ENCODE data around the gene SLC4A5.

SLC4A5 gene

DNA sequence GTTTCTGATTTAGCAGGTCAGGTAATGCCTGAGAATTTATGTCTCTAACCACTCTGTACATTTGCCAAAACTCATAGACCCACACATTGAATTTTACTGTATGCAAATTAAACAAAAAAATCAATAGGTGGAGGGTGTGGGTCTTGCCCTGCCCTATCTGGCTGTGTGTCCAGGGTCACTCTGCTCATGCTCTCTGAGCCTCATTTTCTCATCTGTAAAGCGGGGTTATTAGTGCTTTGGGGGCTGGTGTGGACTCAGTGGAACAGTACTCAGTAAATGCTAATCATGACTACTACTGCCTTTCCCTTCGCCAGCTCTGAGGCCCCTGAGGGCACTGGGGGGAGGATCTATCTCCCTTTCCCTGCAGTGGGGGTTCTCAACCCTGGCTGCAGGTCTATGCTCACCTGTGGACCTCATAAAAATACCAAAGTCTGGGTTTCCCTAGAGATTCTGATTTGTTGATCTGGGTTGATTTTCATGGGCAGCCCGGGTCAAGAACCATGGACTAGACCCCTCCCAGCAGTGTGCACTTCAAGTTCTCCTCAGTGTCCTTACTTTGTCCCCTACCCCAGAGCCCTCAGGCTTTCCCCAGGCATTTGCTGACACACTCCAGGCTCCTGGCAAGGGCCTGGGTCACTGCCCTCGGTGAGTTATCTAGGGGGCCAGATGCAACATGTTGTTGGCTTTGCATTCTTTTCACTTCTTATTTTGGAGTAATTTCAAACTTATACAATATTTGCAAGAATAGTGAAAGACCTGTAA lies 117.3 kb downstream of the SLC4A5 start:
- H3K4me3 ChIP-seq (replicated peaks; ENCODE audit: low read depth, low read length): no peak overlapping the region
- DNase-seq (ENCODE audit: extremely low read depth, low read depth): no peak
- TF ChIP-seq, protein P1, sequence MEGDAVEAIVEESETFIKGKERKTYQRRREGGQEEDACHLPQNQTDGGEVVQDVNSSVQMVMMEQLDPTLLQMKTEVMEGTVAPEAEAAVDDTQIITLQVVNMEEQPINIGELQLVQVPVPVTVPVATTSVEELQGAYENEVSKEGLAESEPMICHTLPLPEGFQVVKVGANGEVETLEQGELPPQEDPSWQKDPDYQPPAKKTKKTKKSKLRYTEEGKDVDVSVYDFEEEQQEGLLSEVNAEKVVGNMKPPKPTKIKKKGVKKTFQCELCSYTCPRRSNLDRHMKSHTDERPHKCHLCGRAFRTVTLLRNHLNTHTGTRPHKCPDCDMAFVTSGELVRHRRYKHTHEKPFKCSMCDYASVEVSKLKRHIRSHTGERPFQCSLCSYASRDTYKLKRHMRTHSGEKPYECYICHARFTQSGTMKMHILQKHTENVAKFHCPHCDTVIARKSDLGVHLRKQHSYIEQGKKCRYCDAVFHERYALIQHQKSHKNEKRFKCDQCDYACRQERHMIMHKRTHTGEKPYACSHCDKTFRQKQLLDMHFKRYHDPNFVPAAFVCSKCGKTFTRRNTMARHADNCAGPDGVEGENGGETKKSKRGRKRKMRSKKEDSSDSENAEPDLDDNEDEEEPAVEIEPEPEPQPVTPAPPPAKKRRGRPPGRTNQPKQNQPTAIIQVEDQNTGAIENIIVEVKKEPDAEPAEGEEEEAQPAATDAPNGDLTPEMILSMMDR (IDR thresholded peaks at IDR 0.05; ENCODE audit: low read depth, low read length, missing control alignments): no peak

DNA sequence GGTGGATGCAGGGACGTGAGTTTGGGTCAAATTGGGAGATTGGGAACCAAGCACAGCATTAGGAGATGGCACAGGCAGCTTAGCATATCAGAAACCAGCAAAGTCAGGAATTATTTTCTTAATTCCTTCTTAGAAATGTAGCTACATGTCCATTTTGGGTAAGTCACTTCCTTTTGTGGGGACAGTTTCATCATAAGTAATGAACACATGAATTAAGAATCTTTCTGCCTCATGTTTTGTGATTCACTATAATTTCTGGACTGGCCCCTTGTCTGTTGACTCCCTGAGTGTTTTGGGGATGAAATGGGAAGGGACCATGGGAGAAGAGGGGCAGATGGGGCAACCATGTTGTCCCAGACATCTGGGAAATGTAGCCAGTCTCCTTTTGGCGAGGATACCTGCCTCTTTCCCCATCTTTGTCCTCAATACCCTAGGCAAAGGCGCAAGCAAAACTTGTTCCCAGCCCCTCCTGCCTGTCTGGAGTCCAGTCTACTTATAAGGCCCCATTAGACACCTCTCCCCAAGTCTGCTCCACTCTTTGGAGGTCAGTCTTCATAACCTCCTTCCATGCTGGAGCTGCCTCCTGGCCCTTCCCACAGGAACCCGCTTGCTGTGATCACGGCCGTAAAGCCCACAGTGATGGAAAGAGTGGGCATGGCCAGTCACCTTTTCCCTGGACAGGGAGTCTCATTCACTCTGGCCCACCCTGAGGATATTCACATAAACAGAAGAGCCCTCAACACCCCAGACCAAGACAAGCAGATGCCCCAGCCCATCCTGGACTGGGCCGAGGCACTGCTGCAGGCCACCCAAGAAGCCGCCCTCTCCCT lies 119.1 kb downstream of the SLC4A5 start:
- TF ChIP-seq, protein P1 (IDR thresholded peaks at IDR 0.05; ENCODE audit: low read depth, low read length, missing control alignments): no peak
- H3K4me3 ChIP-seq (replicated peaks; ENCODE audit: low read depth, low read length): no peak overlapping the region
- DNase-seq (ENCODE audit: extremely low read depth, low read depth): no peak

DNA sequence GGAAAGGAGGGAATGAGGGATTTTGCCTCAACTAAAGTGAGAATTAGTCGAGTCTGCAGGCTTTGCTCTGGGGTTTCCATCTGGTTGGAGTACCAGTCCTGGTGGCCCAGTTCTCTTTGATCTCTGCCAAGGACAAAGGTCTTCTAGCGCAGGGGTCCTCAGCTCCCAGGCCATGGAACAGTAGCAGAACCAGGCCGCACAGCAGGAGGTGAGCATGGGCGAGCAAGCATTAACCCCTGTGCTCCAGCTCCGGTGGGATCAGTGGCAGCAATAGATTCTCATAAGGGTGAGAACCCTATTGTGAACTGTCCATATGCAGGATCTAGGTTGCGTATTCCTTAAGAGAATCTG lies 120.9 kb downstream of the SLC4A5 start:
- no peak for DNase-seq (ENCODE audit: extremely low read depth, low read depth)
- no peak overlapping the region for H3K4me3 ChIP-seq (replicated peaks; ENCODE audit: low read depth, low read length)
- TF ChIP-seq, protein P1 (IDR thresholded peaks at IDR 0.05; ENCODE audit: low read depth, low read length, missing control alignments): no peak

DNA sequence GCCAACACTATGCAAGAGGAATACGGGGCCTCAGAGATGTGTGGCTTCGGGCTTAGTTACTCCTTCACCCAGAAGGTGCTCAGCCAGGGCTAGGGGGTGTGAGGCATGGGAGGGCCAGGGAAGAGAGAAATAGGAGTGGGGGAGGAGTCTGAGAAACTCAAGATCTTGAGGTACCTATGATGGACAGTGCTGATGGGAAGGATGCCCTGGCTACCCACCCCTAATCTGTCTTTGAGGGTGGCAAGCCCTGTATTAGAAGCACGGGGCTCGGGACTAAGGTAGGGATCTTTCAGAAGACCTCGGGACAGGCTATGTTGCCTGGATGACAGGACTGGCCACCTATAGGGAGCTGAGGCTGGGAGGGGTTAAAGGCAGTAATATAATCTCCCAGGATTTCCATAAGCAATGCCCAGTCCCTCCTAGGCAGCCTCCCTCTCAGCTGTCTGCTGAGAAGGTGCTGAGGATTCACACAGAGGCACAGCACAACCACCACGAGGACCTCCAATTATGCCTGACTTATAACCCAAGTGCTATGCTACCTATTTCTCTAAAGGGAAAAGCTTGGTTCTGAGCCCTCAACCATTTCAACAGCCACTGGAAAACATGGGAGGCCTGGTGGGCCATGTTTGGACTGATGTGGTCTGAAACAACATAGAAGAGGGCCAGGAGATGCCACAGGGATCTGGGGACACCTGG lies 121.5 kb downstream of the SLC4A5 start:
- no peak for DNase-seq (ENCODE audit: extremely low read depth, low read depth)
- TF ChIP-seq, protein P1 (IDR thresholded peaks at IDR 0.05; ENCODE audit: low read depth, low read length, missing control alignments): no peak
- H3K4me3 ChIP-seq (replicated peaks; ENCODE audit: low read depth, low read length): no peak overlapping the region

DNA sequence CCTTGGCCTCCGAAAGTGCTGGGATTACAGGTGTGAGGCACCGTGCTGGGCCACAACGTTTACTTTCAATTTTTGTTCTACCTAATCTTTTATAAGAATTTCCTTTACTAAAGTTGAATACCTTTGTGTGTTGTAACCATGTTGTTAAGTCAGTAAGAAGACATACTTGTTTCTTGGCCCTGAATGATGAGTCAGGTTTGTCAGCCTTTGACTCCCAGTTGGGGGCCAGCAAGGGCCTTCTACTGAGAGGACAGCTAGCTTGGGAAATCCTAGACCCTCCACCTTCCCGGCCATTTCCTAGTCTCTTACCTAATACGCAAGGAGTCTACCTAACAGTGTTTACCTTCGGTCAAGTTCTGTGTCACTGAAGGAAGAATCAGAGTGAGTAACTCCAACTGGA lies 122.1 kb downstream of the SLC4A5 start:
- DNase-seq (ENCODE audit: extremely low read depth, low read depth): no peak
- no peak overlapping the region for H3K4me3 ChIP-seq (replicated peaks; ENCODE audit: low read depth, low read length)
- TF ChIP-seq, protein P1 (IDR thresholded peaks at IDR 0.05; ENCODE audit: low read depth, low read length, missing control alignments): no peak

DNA sequence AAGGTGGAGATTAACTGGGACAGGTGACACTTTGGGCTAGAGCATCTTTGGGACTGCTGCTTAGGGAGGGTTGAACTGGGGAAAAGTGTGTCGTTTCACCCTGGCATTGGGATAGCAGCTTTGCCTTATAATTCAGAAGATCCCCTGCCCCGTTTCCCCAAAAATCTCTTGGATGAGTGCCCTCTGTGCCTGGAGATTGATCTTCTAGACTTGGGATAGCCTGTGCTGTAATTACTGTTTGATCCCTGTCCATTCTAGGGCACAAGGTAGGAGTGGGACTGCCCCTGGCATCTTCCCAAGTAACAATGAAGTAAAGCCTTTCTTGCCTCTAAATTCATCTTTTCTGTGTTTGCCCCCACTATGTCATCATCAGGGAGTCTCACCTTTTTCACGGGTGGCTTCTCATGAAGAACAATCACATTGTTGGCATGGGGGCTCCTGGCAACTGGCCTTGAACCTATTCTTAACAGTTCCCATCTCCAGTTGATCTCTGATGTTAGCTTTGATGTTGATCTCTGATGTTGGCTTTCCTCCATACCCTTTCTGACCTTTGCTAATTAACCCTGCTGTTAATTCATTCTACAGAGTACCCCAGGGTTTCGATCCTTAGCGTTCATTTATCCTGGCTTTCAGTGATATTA lies 123.2 kb downstream of the SLC4A5 start:
- TF ChIP-seq, protein P1 (IDR thresholded peaks at IDR 0.05; ENCODE audit: low read depth, low read length, missing control alignments): no peak
- H3K4me3 ChIP-seq (replicated peaks; ENCODE audit: low read depth, low read length): no peak overlapping the region
- no peak for DNase-seq (ENCODE audit: extremely low read depth, low read depth)
